Trophoblast cell (in vitro differentiated cells and primary cell): ENCODE results near the gene DHX57.

Experiments used
- DNase-seq, 2 donors: peaks; one replicate each; pipeline ENCODE4 v3.0.0-alpha.2; 2016
- H2AFZ ChIP-seq: 2 replicates; pipeline ENCODE4 v1.6.1; 2013; ENCODE audit warnings: low read length, moderate library complexity, mild to moderate bottlenecking; ENCODE audit not compliant: insufficient read depth, poor library complexity
- H2AK5ac ChIP-seq: 2 replicates; pipeline ENCODE4 v1.6.1; 2013; ENCODE audit warnings: mild to moderate bottlenecking, low read length
- H2BK120ac ChIP-seq: 2 replicates; pipeline ENCODE4 v1.6.1; 2013; ENCODE audit warnings: low read length, mild to moderate bottlenecking, moderate library complexity; ENCODE audit not compliant: insufficient read depth, poor library complexity
- H2BK12ac ChIP-seq: 2 replicates; pipeline ENCODE4 v1.6.1; 2013; ENCODE audit warnings: mild to moderate bottlenecking, low read length, moderate library complexity
- H2BK5ac ChIP-seq: 2 replicates; pipeline ENCODE4 v1.6.1; 2013; ENCODE audit warnings: low read length, low read depth, moderate library complexity, mild to moderate bottlenecking; ENCODE audit not compliant: poor library complexity
- H3K14ac ChIP-seq: 2 replicates; pipeline ENCODE4 v1.6.1; 2013; ENCODE audit warnings: mild to moderate bottlenecking, low read length
- H3K18ac ChIP-seq: 2 replicates; pipeline ENCODE4 v1.6.1; 2013; ENCODE audit warnings: mild to moderate bottlenecking, low read length
- H3K23ac ChIP-seq: 2 replicates; pipeline ENCODE4 v1.6.1; 2013; ENCODE audit warnings: low read length
- H3K27ac ChIP-seq: 2 replicates; pipeline ENCODE4 v1.5.1; 2013; ENCODE audit warnings: low read depth, mild to moderate bottlenecking, inconsistent platforms, low read length, moderate library complexity
- H3K27me3 ChIP-seq: 2 replicates; pipeline ENCODE4 v1.6.1; 2013; ENCODE audit warnings: inconsistent platforms, mild to moderate bottlenecking, low read length, moderate library complexity; ENCODE audit not compliant: insufficient read depth
- H3K36me3 ChIP-seq, 2 experiments: 1 replicate in 1 of 2; 2 replicates in 1 of 2; pipeline ENCODE4 v1.6.1; 2013; ENCODE audit warnings: low read length in 2 of 2, mild to moderate bottlenecking in 2 of 2, moderate library complexity in 1 of 2; ENCODE audit not compliant: insufficient read depth in 2 of 2, control insufficient read depth in 1 of 2
- H3K4ac ChIP-seq: 2 replicates; pipeline ENCODE4 v1.6.1; 2013; ENCODE audit warnings: low read depth, mild to moderate bottlenecking, low read length, moderate library complexity
- H3K4me1 ChIP-seq, 2 experiments: 1 replicate in 1 of 2; 2 replicates in 1 of 2; pipeline ENCODE4 v1.6.1; 2013; ENCODE audit warnings: low read length in 2 of 2, mild to moderate bottlenecking in 2 of 2, moderate library complexity in 1 of 2; ENCODE audit not compliant: insufficient read depth in 2 of 2, control insufficient read depth in 1 of 2
- H3K4me2 ChIP-seq: 2 replicates; pipeline ENCODE4 v1.6.1; 2013; ENCODE audit warnings: inconsistent platforms, mild to moderate bottlenecking, low read length, moderate library complexity
- H3K4me3 ChIP-seq: 2 replicates; pipeline ENCODE4 v1.5.1; 2013; ENCODE audit warnings: mild to moderate bottlenecking, low read depth, low read length, inconsistent platforms
- H3K79me1 ChIP-seq: one replicate; pipeline ENCODE4 v1.6.1; 2013; ENCODE audit warnings: low read length
- H3K79me2 ChIP-seq: 2 replicates; pipeline ENCODE4 v1.6.1; 2013; ENCODE audit warnings: low read length, mild to moderate bottlenecking; ENCODE audit not compliant: control insufficient read depth, insufficient read depth, poor library complexity
- H3K9ac ChIP-seq: 2 replicates; pipeline ENCODE4 v1.6.1; 2013; ENCODE audit warnings: mild to moderate bottlenecking, low read length
- H3K9me3 ChIP-seq: 2 replicates; pipeline ENCODE4 v1.6.1; 2013; ENCODE audit warnings: low read depth, mild to moderate bottlenecking, control low read depth, inconsistent platforms, low read length; ENCODE audit not compliant: insufficient read depth
- H4K12ac ChIP-seq: 2 replicates; pipeline ENCODE4 v1.6.1; 2013; ENCODE audit warnings: low read depth, mild to moderate bottlenecking, low read length, moderate library complexity
- H4K8ac ChIP-seq: 2 replicates; pipeline ENCODE4 v1.6.1; 2013; ENCODE audit warnings: low read depth, mild to moderate bottlenecking, low read length, moderate library complexity
- H4K91ac ChIP-seq: one replicate; pipeline ENCODE4 v1.6.1; 2013; ENCODE audit warnings: low read depth, mild to moderate bottlenecking, low read length, moderate library complexity
- WGBS: extraction: QIAGEN DNeasy Blood & Tissue Kit; methylation state at CpG from one replicate; pipeline ENCODE4 v1.1.7; 2013; ENCODE audit warnings: missing lambda C conversion rate; ENCODE audit not compliant: insufficient read length, insufficient coverage; ENCODE audit errors: extremely low coverage; 5-methylcytosine and 5-hydroxymethylcytosine counted together

Gene DHX57

DNA sequence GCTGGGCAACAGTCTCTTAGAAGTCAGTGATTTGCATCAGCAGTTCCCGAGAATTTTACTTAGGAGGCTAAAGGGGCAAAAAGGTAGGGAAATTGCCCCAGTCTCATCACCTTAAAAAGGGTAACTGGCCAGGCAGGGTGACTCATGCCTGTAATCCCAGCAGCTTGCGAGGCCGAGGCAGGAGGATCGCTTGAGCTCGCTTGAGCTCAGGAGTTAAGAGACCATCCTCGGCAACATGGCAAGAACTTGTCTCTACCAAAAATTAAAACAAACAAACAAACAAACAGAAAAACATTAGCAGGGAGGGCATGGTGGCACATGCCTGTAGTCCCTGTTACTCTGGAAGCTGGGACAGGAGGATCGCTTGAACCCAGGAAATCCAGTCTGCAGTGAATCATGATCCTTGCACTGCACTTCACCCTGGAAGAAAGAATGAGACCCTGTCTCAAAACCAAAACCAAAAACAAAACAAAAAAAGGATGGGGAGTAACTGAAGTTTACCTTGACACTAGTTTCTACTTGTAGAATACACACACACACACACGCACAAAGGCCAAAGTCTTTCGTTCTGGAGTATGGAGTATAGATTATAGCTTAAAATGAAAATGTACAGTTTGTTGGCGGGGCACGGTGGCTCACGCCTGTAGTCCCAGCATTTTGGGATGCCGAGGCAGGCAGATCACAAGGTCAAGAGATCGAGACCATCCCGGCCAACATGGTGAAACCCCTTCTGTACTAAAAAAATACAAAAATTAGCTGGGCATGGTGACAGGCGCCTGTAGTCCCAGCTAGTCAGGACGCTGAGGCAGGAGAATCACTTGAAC is 100.4 kb downstream of the DHX57 start:
- no peak overlapping the region for H3K23ac ChIP-seq
- H3K18ac ChIP-seq: no peak overlapping the region
- H4K12ac ChIP-seq: no peak overlapping the region
- no peak overlapping the region for H3K4me3 ChIP-seq
- H3K14ac ChIP-seq: peak overlapping the region; percentile 25
- no peak overlapping the region for H3K9ac ChIP-seq
- H3K9me3 ChIP-seq: no peaks in the 10 kb centered on the region
- H4K91ac ChIP-seq: no peak overlapping the region
- no peak overlapping the region for H3K27ac ChIP-seq
- no peak overlapping the region for H3K4ac ChIP-seq
- no peak overlapping the region for H3K4me2 ChIP-seq
- no peak overlapping the region for H2AK5ac ChIP-seq
- H2BK120ac ChIP-seq: no peak overlapping the region
- WGBS: no CpG with 5 or more reads among the region's 17 CpGs
- H3K36me3 ChIP-seq: peaks cover 0 to under 1% of the 10 kb centered on the region in 2 experiments
- H2BK5ac ChIP-seq: no peak overlapping the region
- peaks cover 2% of the 10 kb centered on the region for H3K79me1 ChIP-seq
- DNase-seq: peak; percentile 58 to 70
- H3K27me3 ChIP-seq: no peaks in the 10 kb centered on the region
- H2AFZ ChIP-seq: no peak overlapping the region
- no peaks in the 10 kb centered on the region for H3K79me2 ChIP-seq
- peaks cover 0 to 1% of the 10 kb centered on the region in 2 experiments for H3K4me1 ChIP-seq
- H2BK12ac ChIP-seq: peak overlapping the region; percentile 55
- H4K8ac ChIP-seq: peak overlapping the region; percentile 69

DNA sequence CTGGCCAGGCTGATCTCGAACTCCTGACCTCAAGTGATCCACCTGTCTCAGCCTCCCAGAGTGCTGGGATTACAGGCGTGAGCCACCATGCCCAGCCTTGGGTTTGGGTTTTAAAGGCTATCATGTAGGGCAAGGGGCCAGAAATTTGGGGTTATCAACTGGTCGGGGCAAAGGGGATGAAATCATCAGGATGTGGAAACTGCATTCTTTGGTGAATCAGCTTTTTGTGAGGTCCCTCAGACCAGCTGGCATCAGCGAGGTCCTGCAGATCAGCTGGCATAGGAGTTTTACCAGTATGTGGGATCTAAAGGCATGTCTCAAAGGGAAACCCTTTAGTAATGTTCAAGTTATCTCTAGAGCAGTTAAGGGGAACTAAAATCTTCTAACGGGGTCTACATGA is 104.1 kb downstream of the DHX57 start:
- Histone ChIP-seq H4K91ac (no peak overlapping the region), H3K27me3 (no peaks in the 10 kb centered on the region), H3K4me1 (peaks cover 0 to 1% of the 10 kb centered on the region in 2 experiments), H3K9me3 (no peaks in the 10 kb centered on the region), H3K4me2 (no peak overlapping the region), H2AFZ (no peak overlapping the region), H2BK120ac (no peak overlapping the region), H3K18ac (no peak overlapping the region), H3K79me2 (no peaks in the 10 kb centered on the region), H3K4me3 (no peak overlapping the region), H4K8ac (no peak overlapping the region), H4K12ac (no peak overlapping the region), H3K79me1 (no peaks in the 10 kb centered on the region), H2BK5ac (no peak overlapping the region), H3K9ac (no peak overlapping the region), H2AK5ac (no peak overlapping the region), H3K4ac (no peak overlapping the region), H3K27ac (no peak overlapping the region), H2BK12ac (no peak overlapping the region), H3K23ac (no peak overlapping the region), H3K14ac (no peak overlapping the region), H3K36me3 (no peaks in the 10 kb centered on the region)
- no peak for DNase-seq
- no CpG with 5 or more reads among the region's 5 CpGs for WGBS

DNA sequence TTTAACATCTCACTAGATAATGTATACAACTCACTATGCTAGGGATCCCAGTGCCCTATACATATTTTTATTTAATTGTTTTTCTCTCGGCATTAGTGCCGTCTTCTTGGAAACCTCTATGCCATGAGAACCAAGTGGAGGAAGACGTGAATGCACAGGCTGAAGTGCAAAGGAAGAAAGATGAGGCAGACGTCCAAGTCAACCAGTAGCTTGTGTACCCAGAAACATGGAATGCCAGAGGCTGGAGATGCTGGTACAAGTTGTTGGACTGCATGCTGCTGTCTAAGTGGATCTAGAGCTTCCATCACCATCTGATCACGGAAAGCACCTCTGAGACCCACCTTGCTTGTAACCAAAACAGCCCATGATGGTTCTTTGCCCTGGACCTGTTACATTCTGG is 110.2 kb downstream of the DHX57 start:
- Histone ChIP-seq H4K8ac (no peak overlapping the region), H3K27me3 (no peaks in the 10 kb centered on the region), H2AFZ (no peak overlapping the region), H3K4me1 (no peaks in the 10 kb centered on the region), H2BK12ac (no peak overlapping the region), H3K36me3 (no peaks in the 10 kb centered on the region), H3K4me3 (no peak overlapping the region), H2BK5ac (no peak overlapping the region), H3K9me3 (no peaks in the 10 kb centered on the region), H3K79me2 (no peaks in the 10 kb centered on the region), H3K18ac (no peak overlapping the region), H3K27ac (no peak overlapping the region), H3K14ac (no peak overlapping the region), H2AK5ac (no peak overlapping the region), H4K91ac (no peak overlapping the region), H3K23ac (no peak overlapping the region), H3K79me1 (no peaks in the 10 kb centered on the region), H3K4me2 (no peak overlapping the region), H3K9ac (no peak overlapping the region), H4K12ac (no peak overlapping the region), H3K4ac (no peak overlapping the region), H2BK120ac (no peak overlapping the region)
- peak; percentile 59 to 72 for DNase-seq
- no CpG with 5 or more reads among the region's 5 CpGs for WGBS

DNA sequence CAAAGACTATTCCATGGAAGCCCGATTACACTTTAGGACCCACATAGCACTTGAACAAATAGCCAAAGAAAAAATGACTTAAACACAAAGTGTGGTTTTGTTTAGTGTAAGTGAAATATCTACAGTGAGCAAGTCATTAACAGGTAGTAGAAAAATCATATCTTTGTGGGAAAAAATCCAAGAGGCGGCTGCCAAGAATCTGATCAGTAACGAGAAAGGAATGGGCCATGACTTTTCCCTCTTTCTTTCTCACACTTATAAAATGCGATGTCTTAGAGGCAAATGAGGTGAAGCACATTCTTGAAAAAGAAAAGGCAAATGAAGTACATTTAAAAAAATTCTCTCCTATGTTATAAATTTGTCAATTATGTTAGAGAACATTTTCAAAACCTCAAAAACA is 110.6 kb downstream of the DHX57 start:
- H3K36me3 ChIP-seq: no peaks in the 10 kb centered on the region
- H3K79me2 ChIP-seq: no peaks in the 10 kb centered on the region
- no peak overlapping the region for H3K14ac ChIP-seq
- no peak overlapping the region for H3K23ac ChIP-seq
- no peak overlapping the region for H3K4me2 ChIP-seq
- no peak overlapping the region for H2AFZ ChIP-seq
- H3K27me3 ChIP-seq: no peaks in the 10 kb centered on the region
- no peak overlapping the region for H2BK5ac ChIP-seq
- no peak overlapping the region for H4K8ac ChIP-seq
- no peak overlapping the region for H2BK120ac ChIP-seq
- no peak overlapping the region for H2AK5ac ChIP-seq
- no peak overlapping the region for H3K4ac ChIP-seq
- H3K9me3 ChIP-seq: no peaks in the 10 kb centered on the region
- no peak overlapping the region for H4K91ac ChIP-seq
- no peak overlapping the region for H3K4me3 ChIP-seq
- peak; percentile 55 to 81 for DNase-seq
- no peaks in the 10 kb centered on the region for H3K4me1 ChIP-seq
- H4K12ac ChIP-seq: no peak overlapping the region
- no peak overlapping the region for H3K9ac ChIP-seq
- WGBS: no CpG with 5 or more reads among the region's 4 CpGs
- H3K79me1 ChIP-seq: no peaks in the 10 kb centered on the region
- no peak overlapping the region for H2BK12ac ChIP-seq
- H3K27ac ChIP-seq: no peak overlapping the region
- H3K18ac ChIP-seq: no peak overlapping the region
